HepG2 (cell line): ENCODE measurements around the gene P3R3URF. TPM values are rescaled to one million over a fixed set of nuclear protein-coding genes. Genes with fewer than 3 reads are reported as not detected.

ENCODE experiments used
- ATAC-seq: fragments of 200-7000 bp; cut with Tn5 transposase; 3 replicates; pipeline ENCODE4 v1.9.1; 2020; ENCODE audit warnings: mild to moderate bottlenecking, moderate library complexity
- BruUV-seq: library from RNA; stranded (reverse); fragments of 400-500 nt; replicated peaks from 2 replicates; lab custom pipeline; 2021; lab: Mats Ljungman, UMichigan
- CTCF ChIA-PET: fragments of 300-600 bp; formaldehyde crosslinking; extraction: SDS; loops from one replicate; lab custom pipeline; 2021; ENCODE audit warnings: low total read pairs, inconsistent platforms, low intra/inter-chr PET ratio; lab: Yijun Ruan, JAX
- POLR2A ChIA-PET: fragments of 350-600 bp; sonication (Branson Sonifier 250); formaldehyde crosslinking; loops from one replicate; lab custom pipeline; 2020; ENCODE audit warnings: antibody characterized with exemption, inconsistent platforms; lab: Yijun Ruan, JAX
- DNase-seq: peaks from one replicate; pipeline ENCODE4 v3.0.0-alpha.2; 2015; ENCODE audit warnings: low spot score
- FAIRE-seq: peaks from 3 replicates; lab custom pipeline; 2011; peaks lifted over from hg19 to GRCh38; lab: Jason Lieb, UNC
- H2AFZ ChIP-seq: one replicate; pipeline ENCODE4 v1.6.1; 2011; ENCODE audit warnings: low read length, inconsistent platforms
- H3K27ac ChIP-seq: fragments of 300-600 bp; 3 replicates; pipeline ENCODE4 v1.8.0; 2011; ENCODE audit warnings: mixed run types, mild to moderate bottlenecking, mixed read lengths, low read length, inconsistent platforms; ENCODE audit not compliant: insufficient read depth; ENCODE audit errors: extremely low read length
- H3K27me3 ChIP-seq, 2 experiments: fragments of 200-600 bp in 1 of 2; 2 replicates in 1 of 2; 3 replicates in 1 of 2; pipeline versions ENCODE4 v1.6.0 to v1.8.0; 2011; ENCODE audit warnings: low read length in 2 of 2, mild to moderate bottlenecking in 2 of 2, moderate library complexity in 2 of 2, inconsistent platforms in 1 of 2; ENCODE audit not compliant: insufficient read depth in 2 of 2, control insufficient read depth in 1 of 2
- H3K36me3 ChIP-seq, 2 experiments: fragments of 200-600 bp in 1 of 2; replicated peaks in 1 of 2; 2 replicates in 1 of 2; 3 replicates in 1 of 2; pipeline versions ENCODE4 v1.5.1 to v1.8.0; 2011; ENCODE audit warnings: low read length in 2 of 2, inconsistent platforms in 1 of 2; ENCODE audit not compliant: insufficient read depth in 2 of 2, control insufficient read depth in 1 of 2
- H3K4me1 ChIP-seq: 2 replicates; pipeline ENCODE4 v1.5.1; 2012; ENCODE audit warnings: low read length, inconsistent platforms; ENCODE audit not compliant: insufficient read depth
- H3K4me2 ChIP-seq: 2 replicates; pipeline ENCODE4 v1.6.0; 2011; ENCODE audit warnings: low read depth, low read length, inconsistent platforms
- H3K4me3 ChIP-seq, 3 experiments: fragments of 200-600 bp in 1 of 3; sonication (generic), shearing (Covaris generic) in 1 of 3; replicated peaks in 1 of 3; 2 replicates each; pipeline ENCODE4 v1.5.1; 2011 to 2016; ENCODE audit warnings: low read length in 3 of 3, inconsistent platforms in 2 of 3, low read depth in 2 of 3, mild to moderate bottlenecking in 2 of 3, control low read depth in 1 of 3, mixed read lengths in 1 of 3; ENCODE audit not compliant: insufficient read depth in 1 of 3
- H3K79me2 ChIP-seq: one replicate; pipeline ENCODE4 v1.6.1; 2011; ENCODE audit warnings: low read length, inconsistent platforms; ENCODE audit not compliant: insufficient read depth
- H3K9ac ChIP-seq: 2 replicates; pipeline ENCODE4 v1.6.0; 2011; ENCODE audit warnings: mild to moderate bottlenecking, low read depth, low read length, inconsistent platforms; ENCODE audit not compliant: insufficient read depth
- H3K9me3 ChIP-seq: 2 replicates; pipeline ENCODE4 v1.5.1; 2012; ENCODE audit warnings: mild to moderate bottlenecking, low read length
- H4K20me1 ChIP-seq: 2 replicates; pipeline ENCODE4 v1.6.0; 2011; ENCODE audit warnings: inconsistent platforms, mild to moderate bottlenecking, low read length, moderate library complexity; ENCODE audit not compliant: insufficient read depth
- ELF3 ChIP-seq: IDR thresholded peaks from 2 replicates; pipeline ENCODE4 v1.6.1; 2016; ENCODE audit warnings: missing genetic modification reagents, missing compliant biosample characterization
- FOXC1 ChIP-seq: sonication (generic); formaldehyde crosslinking; IDR thresholded peaks from 2 replicates; pipeline ENCODE4 v1.8.0; 2022; ENCODE audit warnings: mild to moderate bottlenecking, missing genetic modification reagents, borderline replicate concordance
- ISL2 ChIP-seq: sonication (generic); formaldehyde crosslinking; IDR thresholded peaks from 2 replicates; pipeline ENCODE4 v1.5.0; 2020; ENCODE audit warnings: missing genetic modification reagents
- JUN ChIP-seq: sonication (generic); formaldehyde crosslinking; IDR thresholded peaks from 2 replicates; pipeline ENCODE4 v1.4.0; 2020; ENCODE audit warnings: mild to moderate bottlenecking, missing genetic modification reagents
- RFXANK ChIP-seq: IDR thresholded peaks from 2 replicates; pipeline ENCODE4 v1.6.1; 2016
- SIX1 ChIP-seq: sonication (generic); formaldehyde crosslinking; IDR thresholded peaks from 2 replicates; pipeline ENCODE4 v1.4.0; 2020; ENCODE audit warnings: missing genetic modification reagents, borderline replicate concordance
- SMAD9 ChIP-seq: sonication (generic); formaldehyde crosslinking; IDR thresholded peaks from 2 replicates; pipeline ENCODE4 v1.5.1; 2020; ENCODE audit warnings: mild to moderate bottlenecking, missing genetic modification reagents
- SOX6 ChIP-seq, 2 experiments: fragments of 450-650 bp in 1 of 2; sonication (generic) in 1 of 2; formaldehyde crosslinking in 1 of 2; IDR thresholded peaks; 2 replicates each; pipeline versions ENCODE4 v1.4.0 to v1.6.1; 2017 to 2020; ENCODE audit warnings: antibody characterized with exemption in 1 of 2, mild to moderate bottlenecking in 1 of 2, missing genetic modification reagents in 1 of 2
- ZBTB46 ChIP-seq: sonication (generic); formaldehyde crosslinking; IDR thresholded peaks from 2 replicates; pipeline ENCODE4 v1.4.0; 2020; ENCODE audit warnings: mild to moderate bottlenecking, missing genetic modification reagents, borderline replicate concordance
- ZBTB7A ChIP-seq: sonication (generic); formaldehyde crosslinking; IDR thresholded peaks from 2 replicates; pipeline ENCODE4 v1.8.0; 2022; ENCODE audit warnings: mild to moderate bottlenecking, missing genetic modification reagents
- ZNF3 ChIP-seq: IDR thresholded peaks from 2 replicates; pipeline ENCODE4 v1.7.0; 2017; ENCODE audit warnings: inconsistent platforms
- WGBS: methylation state at CpG from one replicate; pipeline ENCODE4 v1.1.6; 2017; ENCODE audit warnings: low lambda C conversion rate; 5-methylcytosine and 5-hydroxymethylcytosine counted together
- in situ Hi-C: cut with HindIII; loops from 2 replicates; pipeline ENCODE4 v1.10.0; 2017; ENCODE audit warnings: low pct_unique_long_range_greater_than_20kb; ENCODE audit not compliant: extremely low pct_ligation_motif_present
- intact Hi-C: fragments of 100-400 bp; cut with micrococcal nuclease; formaldehyde crosslinking; loops from one replicate; pipeline ENCODE4 v1.10.0; 2022; ENCODE audit not compliant: unreplicated experiment
- polyA plus RNA-seq, 8 experiments: library from polyadenylated mRNA; depleted of rRNA in 3 of 8; stranded (reverse) in 7 of 8; unstranded in 1 of 8; fragments of >200 nt; fragmentation: Illumina TruSeq in 4 of 8; extraction: Trizol in 4 of 8; gene quantifications; 2 replicates each; pipeline versions ENCODE4 v1.2.1 to v1.2.3, GENCODE V29; 2011 to 2016; ENCODE audit warnings: low read depth in 4 of 8, missing spikeins in 1 of 8, mixed read lengths in 1 of 8; ENCODE audit not compliant: insufficient read depth in 1 of 8
- total RNA-seq, 5 experiments: library from RNA; depleted of rRNA; stranded (reverse); fragments of >200 nt; fragmentation: Illumina TruSeq; extraction: Trizol; gene quantifications; 2 replicates each; pipeline ENCODE4 v1.2.3, GENCODE V29; 2016; ENCODE audit warnings: low read depth in 1 of 5

Gene P3R3URF
- total and polyA plus RNA-seq, 2 of the 13 experiments (the other 11 are each of a cell fraction or from before 2014, with no cell fraction given): not detected

DNA sequence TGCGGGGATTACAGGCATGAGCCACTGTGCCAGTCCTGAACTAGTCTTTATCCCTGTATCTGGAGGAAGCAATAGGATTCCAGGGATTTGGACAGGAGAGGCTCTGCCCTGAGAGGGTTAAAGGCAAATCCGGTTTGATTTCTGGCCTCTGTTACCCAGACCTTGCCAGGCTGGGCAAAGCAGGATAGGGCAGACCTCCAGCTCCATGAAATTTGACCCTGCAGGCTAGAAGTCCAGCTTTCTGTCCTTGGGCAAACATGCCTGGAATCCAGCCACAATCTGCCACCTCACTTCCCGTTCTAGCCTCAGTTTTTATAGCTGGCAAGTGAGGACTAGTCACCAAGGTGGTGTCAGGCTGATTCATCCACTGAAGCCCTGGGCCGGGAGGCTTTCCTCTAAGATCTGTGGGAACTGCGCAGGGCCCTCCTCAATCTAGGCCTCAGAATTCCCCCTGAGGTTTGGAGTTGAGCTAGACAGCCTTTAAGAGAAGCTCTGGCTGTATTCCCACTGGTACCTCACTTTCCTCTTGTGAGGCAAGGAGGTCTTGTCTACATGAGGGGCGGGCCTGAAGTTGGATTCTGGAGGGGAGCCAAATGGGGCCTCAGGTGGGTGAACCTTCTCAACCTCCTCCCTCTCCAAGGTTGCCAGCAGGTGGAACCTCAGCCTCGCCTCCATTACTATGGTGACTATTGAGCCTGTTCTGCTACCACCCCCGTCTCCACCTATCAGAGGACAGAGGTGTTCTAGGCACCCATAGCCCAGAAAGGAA, 7.0 kb upstream of the P3R3URF start (continued):
- no peak for TF ChIP-seq JUN (CRISPR knock-in tag)
- TF ChIP-seq ISL2 (CRISPR knock-in tag): peak; percentile 51; the same call in 1 of the 2 replicates
- no peak for TF ChIP-seq RFXANK (CRISPR knock-in tag)
- no peak for TF ChIP-seq SMAD9
- TF ChIP-seq, all 625 proteins: peak for 123

DNA sequence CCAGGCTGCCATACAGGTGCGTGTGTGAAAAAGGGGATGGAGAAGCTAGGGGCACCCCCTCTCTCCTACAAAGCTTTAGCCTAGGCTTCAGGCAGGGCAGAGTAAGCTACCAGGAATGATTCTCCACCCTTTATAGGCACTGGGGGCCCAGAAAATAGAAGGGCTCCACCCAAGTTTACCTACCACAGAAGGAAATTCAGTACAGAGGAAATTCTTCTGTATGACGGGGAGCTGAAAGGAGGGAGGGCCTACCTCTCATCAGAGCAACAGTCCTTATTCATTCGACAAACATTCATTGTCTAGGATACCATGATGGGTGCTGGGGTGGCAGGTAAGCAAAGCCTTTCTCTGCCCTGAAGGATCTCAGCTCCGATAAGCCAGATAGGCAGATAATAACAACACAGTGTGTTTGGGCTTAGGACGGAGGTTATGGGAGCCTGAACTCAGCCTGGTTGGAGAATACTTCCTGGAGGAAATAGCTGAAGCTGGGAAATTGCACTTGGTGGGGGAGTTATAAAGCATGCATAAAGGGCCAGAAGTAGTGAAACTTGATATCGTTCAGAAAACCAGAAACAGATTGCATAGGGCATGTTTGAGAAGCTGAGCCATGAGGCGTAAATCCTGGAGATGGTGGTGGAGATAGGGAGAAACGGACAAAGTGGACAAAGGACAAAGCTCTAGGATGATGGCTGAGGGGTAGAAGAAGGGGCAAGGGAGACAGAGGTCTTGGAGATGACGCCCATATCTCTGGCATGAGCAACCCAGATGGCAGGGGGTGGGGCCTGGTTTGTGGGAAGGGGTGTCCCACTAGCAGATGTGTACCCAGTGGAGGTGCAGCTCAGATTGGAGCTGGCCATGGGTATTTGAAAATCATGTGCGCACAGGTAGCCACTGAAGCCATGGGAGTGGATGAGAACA, 5.3 kb upstream of the P3R3URF start:
- BruUV-seq: no TSS peak
- ATAC-seq: no peak
- H3K27ac ChIP-seq: no peak overlapping the region
- FAIRE-seq: no peak
- intact Hi-C loops (loop anchor here (2.0 kb wide), 1 partner anchor 17 kb away; the partner anchor contains the start of gene POMGNT1), in situ Hi-C loops (loop anchor here (5.0 kb wide), 1 partner anchor 41 kb away; no protein-coding TSS in a partner anchor)
- no peaks in the 10 kb centered on the region for H3K36me3 ChIP-seq
- CTCF ChIA-PET: interaction anchor here (3.2 to 4.9 kb wide), 2 partner anchors 41 to 144 kb away, joined by 43 to 88 read pairs; no protein-coding TSS in a partner anchor
- WGBS: 14% methylated on average over 10 of the region's 10 CpGs
- H2AFZ ChIP-seq: peak overlapping the region; percentile 46
- H3K9me3 ChIP-seq: no peaks in the 10 kb centered on the region
- peak; percentile 11; the same call in 1 of the 2 replicates for TF ChIP-seq ELF3 (CRISPR knock-in tag)
- TF ChIP-seq SOX6 (IDR thresholded peaks at IDR 0.05): no peak
- 0 out of 2 replicates have a peak, but pooled peaks have one; percentile 10 for TF ChIP-seq SOX6 (CRISPR knock-in tag; IDR thresholded peaks at IDR 0.05)
- TF ChIP-seq ZBTB46: no peak
- peak; percentile 49; the same call in 1 of the 2 replicates for TF ChIP-seq SIX1 (CRISPR knock-in tag)
- no peak for TF ChIP-seq ZBTB7A (CRISPR knock-in tag)
- no peak for TF ChIP-seq FOXC1
- TF ChIP-seq JUN (CRISPR knock-in tag): no peak
- TF ChIP-seq ZNF3 (CRISPR knock-in tag): peak; percentile 90
- H3K4me1 ChIP-seq: peaks cover 67% of the 10 kb centered on the region
- 0 out of 2 replicates have a peak overlapping the region, but pooled peaks have one; percentile 13 for H3K9ac ChIP-seq
- H3K79me2 ChIP-seq: no peaks in the 10 kb centered on the region
- no peak for DNase-seq
- no peaks in the 10 kb centered on the region; a peak in 1 of 5 replicates for H3K27me3 ChIP-seq
- no peaks in the 10 kb centered on the region for H4K20me1 ChIP-seq
- H3K4me3 ChIP-seq: peak overlapping the region in 1 of 3 experiments; percentile 6; a peak in 1 of 6 replicates
- POLR2A ChIA-PET: interaction anchor here (0.8 to 3.3 kb wide), 2 partner anchors 16 to 42 kb away, joined by 3 to 24 read pairs; partner anchors contain the start of gene POMGNT1
- H3K4me2 ChIP-seq: peak overlapping the region; percentile 70
